ENCODE measurements around the gene PYDC1.

- no peak for TF ChIP-seq EZH2phosphoT487 (IDR thresholded peaks at IDR 0.05; ENCODE audit: borderline replicate concordance)
- TF ChIP-seq CTCF (conservative IDR thresholded peaks at IDR 0.05; ENCODE audit: low read length), result no peak
Measured at GRCh38 chr16:31191697-31192428, 25.1 kb downstream of the PYDC1 start.
